GM19099 (cell line): ENCODE results near the gene NAGLU.
A peak's percentile ranks its signal among the peaks of the same experiment; 100 is the strongest.

Experiments
- POLR2A ChIP-seq: IDR thresholded peaks from 3 replicates; pipeline ENCODE4 v1.6.1; 2011; ENCODE audit warnings: low read depth; ENCODE audit not compliant: insufficient read length; ENCODE audit errors: extremely low read depth

The NAGLU gene

DNA sequence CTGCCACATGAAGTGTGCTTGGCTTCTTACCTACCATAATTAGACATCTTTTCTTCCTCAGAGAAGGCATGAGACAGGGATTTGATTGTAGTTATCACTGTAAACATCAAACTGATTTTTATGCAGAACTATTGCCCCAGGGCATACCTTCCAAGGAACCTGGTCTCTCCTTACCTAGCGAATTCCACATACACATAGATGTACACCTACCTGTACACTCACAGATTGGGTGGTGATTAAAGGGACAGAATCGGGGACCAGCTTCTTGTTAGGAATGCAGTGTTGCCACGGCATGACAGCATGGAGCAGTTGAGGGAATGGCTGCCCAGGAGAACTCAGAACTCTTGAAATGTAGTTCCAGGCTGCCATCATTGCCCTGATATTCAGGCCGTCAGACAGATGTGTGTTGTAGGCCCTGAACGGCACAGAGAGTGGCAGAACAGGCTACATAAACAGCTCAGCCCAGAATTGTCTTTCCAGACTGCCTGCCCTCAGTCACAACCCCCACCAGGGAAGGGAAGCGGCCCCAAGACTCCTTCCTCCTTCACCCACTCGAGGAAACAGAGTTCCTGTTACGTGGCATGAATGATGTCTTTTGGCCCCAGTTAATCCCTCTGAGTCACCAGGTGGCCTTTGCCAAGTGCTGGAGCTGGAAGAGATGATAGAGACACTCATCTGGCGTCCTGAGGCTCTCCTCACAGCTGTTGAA is 17.8 kb upstream of the NAGLU start:
- no peak for TF ChIP-seq POLR2A

- TF ChIP-seq POLR2A = no peak
Measured at GRCh38 chr17:42518755-42519545, 17.1 kb upstream of the NAGLU start.

GRCh38 chr17:42519546-42520491 is 16.2 kb upstream of the NAGLU start:
- TF ChIP-seq POLR2A = no peak

DNA sequence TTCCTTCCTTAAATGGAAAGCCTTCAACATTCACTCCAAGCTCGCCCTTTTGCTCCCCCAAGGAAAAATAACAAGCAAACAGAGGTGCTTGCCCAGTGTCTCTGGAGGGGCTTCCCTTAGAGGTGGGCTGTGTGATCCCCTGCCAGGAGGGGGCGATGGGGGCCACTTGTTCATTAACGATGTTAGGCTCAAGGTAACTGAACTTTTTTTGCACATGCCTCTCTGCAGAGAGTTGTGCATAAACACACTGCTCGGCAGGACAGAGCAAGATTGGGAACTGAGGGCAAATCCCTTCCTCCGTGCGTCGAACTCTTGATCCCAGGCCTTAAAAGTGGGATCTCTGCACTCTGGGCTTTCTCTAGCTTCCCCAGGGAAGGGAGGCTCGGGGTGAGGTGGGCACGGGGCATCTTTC is 15.5 kb upstream of the NAGLU start:
- no peak for TF ChIP-seq POLR2A

DNA sequence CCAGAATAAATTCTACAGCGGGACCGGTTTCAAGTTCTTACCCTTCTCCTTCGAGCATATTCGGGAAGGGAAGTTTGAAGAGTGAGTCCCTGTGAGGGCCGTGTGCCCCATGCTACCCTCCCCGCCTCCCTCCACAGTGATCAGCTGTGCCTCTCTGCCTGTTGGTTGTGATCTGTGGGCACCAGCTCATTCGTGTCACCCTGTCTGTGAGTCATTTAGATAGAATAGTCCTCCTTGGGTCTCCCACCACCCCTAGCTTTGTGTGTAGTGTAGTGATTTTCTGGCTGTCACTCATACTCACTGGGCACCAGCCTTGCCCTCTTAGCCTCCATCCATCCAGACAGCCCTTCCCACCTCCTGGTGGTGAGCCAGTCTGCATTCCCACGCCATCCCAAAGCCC is 15.0 kb upstream of the NAGLU start:
- TF ChIP-seq POLR2A = no peak

DNA sequence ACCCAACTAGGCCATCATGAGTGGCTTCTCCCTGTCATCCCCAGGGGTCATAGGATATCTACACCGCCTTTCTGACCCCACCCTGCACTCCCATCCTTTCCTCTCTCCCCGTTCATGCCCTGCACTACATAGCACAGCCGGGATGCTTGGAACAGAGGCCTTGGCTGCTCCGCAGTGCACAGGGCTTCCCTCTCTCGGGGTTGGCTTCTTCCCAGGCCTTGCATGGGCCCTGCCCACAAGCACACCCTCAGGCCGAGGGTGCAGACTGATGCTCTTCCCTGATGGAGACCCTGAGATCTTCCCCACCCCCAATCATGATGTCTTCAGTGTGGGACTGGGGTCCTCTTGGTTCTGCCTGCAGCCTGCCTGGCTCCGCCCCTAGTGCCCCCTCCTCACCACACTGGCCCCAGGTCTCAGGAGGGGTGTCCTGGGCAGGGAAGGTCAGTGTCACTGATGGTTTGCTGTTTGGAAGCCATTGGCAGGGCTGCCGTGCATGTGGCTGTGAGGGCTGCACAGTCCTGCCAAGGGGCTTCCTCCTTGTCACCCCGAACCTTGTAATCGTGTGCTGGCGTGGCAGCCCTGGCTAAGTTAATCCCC is 14.3 kb upstream of the NAGLU start:
- no peak for TF ChIP-seq POLR2A

- no peak for TF ChIP-seq POLR2A
Measured at GRCh38 chr17:42522263-42522790, 13.7 kb upstream of the NAGLU start.

DNA sequence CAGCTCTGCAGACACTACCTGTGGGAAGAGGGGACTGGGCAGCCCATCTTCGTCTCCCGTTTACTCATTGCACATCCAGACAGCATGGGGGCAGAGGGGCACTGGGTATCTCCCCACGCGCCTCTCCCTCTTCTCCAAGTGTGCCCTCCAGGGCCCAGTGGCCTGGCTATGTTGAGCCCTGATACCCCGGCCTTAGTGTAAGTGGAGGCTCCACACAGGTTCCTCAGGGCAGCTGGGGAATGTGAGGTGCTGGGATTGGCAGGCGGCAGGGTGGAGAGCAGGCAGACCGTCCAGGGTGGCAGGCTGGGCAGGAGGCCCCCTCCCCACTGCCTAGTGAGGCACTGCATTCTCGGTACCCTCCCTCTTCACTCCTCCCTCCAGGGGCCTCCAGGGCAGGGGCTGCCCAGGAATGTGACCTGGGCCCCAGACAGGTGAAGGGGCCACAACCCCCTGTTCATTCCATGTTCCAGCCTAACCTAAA is 13.2 kb upstream of the NAGLU start:
- TF ChIP-seq POLR2A = no peak

- no peak for TF ChIP-seq POLR2A
Measured at GRCh38 chr17:42525221-42525620, 10.8 kb upstream of the NAGLU start.

DNA sequence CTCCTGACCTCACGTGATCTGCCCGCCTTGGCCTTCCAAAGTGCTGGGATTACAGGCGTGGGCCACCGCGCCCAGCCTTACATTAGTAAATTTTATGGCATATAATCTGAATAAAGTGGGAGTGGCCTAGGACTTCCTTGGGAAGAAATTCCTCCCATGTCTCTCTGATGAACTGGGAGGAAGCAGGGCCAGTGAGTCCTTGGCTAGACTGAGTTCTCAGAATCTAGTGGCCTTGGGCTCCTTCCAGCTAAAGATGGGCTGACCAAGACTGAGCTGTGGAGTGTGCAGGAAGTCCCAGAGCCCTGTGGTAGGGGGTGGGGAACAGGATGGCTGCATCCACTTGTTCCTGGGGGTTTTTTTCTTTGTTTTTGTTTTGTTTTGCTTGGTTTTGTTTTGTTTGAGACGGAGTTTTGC is 10.0 kb upstream of the NAGLU start:
- no peak for TF ChIP-seq POLR2A

DNA sequence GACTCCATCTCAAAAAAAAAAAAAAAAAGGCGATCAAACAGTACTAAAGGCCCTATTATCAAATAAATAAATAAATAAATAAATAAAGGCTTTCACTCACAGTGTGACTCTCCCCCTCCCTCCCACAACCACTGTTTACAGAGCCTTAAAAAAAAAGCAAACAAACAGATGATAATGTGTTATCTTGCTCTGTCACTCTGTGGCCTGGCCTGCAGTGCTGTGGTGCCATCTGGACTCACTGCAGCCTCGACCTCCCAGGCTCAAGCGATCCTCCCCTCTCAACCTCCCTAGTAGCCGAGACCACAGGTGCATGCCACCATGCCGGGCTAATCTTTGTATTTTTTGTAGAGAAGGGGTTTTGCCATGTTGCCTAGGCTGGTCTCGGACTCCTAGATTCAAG is 8.1 kb upstream of the NAGLU start:
- no peak for TF ChIP-seq POLR2A

GRCh38 chr17:42529061-42529460 is 7.0 kb upstream of the NAGLU start:
- TF ChIP-seq POLR2A = no peak

GRCh38 chr17:42530952-42531454 is 5.0 kb upstream of the NAGLU start:
- no peak for TF ChIP-seq POLR2A

DNA sequence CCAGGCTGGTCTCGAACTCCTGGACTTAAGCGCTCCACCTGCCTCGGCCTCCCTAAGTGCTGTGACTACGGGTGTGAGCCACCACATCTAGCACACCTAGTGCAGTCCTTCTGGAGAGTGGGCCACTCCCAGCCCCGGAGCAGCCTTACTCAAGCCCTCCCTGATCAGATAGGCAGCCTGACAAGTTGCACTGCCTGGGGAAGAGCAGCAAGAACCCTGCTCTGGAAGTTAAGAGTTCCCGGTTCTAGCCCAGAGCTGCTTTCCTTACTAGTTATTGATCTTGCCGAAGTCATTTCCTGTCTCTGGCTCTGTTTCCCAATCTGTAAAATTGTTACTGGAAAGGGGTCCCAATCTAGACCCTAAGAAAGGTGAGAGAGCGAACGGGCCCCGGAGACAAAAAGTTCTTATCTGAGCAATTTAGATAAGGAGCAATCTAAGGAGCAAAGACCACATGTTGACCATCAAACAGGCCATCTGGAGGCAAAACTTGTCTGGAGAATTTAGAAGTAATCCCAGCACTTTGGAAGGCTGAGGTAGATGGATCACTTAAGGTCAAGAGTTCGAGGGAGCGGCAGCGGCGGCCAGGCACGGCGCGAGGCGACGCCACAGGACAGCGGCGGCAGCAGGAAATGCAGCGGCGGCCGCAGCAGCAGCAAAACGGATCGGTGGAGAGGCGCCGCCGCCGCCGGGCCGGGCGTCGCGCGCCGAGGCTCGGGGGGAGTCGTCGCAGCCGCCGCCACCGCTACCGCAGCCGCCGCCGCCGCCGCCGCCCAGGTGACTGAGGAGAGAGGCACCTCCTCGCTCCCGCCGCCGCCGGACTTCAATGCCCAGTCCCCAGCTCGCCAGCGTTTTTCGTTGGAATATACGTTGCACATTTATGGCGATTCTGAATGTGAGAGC is 4.3 kb upstream of the NAGLU start:
- TF ChIP-seq POLR2A = peak; percentile 64
